CD4-positive, alpha-beta T cell treated with Interleukin-21 for 1 hour (primary cell): ENCODE measurements around the gene SLC35F6.
A peak's percentile ranks its signal among the peaks of the same experiment; 100 is the strongest.
"Not testable (repeated sequence)": the region's sequence is repeated elsewhere in the genome, so short reads cannot be mapped to it uniquely, and the experiment has no call there.

ENCODE experiments used
- DNase-seq: peaks from one replicate; pipeline ENCODE4 v3.0.0-alpha.2; 2020

SLC35F6 gene

GRCh38 chr2:26757873-26758789, 6.0 kb upstream of the SLC35F6 start:
- DNase-seq = no peak

DNA sequence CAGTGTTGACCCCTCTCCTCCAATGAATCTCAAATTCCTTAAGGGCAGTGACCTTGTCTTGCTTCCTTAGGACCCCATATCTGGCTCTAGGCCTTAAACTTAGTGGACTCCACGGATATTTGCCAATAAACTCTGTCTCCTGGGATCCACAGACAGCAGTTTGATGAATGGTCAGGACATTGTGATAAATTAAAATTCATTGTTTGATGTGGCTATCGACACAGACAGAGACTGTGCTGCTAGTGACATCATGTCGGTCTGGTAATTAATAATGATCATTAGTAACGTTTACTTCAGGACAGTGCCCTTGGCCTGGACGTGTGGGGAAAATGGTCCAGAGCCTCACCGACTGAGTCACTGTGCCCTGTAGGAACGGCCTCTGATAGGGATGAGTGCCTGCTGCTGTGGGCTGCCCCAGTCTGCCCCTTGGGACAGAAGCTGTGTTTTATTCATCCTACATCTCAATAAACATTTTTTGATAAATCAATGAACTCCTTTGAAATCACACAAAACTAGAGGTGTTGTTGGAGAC, 5.2 kb upstream of the SLC35F6 start:
- no peak for DNase-seq

GRCh38 chr2:26759845-26760244, 4.2 kb upstream of the SLC35F6 start:
- no peak for DNase-seq

GRCh38 chr2:26760991-26761390, 3.1 kb upstream of the SLC35F6 start:
- DNase-seq = not testable (repeated sequence)

DNA sequence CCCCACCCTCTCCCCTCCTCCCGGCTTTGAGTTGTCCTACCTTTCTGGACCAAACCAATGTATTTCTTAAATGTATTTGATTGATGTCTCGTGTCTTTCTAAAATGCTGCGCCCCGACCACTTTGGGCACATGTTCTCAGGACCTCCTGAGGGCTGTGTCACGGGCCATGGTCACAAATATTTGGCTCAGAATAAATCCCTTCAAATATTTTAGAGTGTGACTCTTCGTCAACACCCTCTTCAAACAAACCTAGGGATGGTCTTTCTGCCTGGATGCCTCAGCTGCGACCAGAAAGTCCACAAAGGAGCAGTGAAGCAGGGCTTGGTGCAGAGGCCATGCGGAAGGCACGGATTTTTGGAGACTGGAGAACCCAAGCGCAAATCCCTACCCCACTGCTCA, 1.1 kb upstream of the SLC35F6 start:
- no peak for DNase-seq

DNA sequence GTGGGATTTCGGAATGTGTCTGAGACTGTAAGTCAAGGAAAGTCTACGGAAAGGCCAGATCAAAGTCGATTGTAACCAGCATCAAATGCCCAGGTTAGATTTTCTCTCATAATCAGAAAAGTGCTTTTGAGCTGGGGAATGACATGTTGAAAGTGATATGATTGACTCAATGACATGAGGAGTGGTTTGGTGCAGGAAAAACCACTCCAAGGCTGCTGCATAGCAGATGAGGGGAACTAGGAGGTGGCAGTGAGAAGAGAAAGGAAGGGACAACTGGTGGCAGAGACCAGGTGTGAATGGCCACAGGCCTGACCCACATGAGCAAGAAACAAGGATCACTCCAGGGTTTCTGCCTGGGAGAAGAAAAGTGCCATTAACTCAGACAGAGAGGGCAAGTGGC, 822 bp downstream of the SLC35F6 start:
- DNase-seq = no peak

DNA sequence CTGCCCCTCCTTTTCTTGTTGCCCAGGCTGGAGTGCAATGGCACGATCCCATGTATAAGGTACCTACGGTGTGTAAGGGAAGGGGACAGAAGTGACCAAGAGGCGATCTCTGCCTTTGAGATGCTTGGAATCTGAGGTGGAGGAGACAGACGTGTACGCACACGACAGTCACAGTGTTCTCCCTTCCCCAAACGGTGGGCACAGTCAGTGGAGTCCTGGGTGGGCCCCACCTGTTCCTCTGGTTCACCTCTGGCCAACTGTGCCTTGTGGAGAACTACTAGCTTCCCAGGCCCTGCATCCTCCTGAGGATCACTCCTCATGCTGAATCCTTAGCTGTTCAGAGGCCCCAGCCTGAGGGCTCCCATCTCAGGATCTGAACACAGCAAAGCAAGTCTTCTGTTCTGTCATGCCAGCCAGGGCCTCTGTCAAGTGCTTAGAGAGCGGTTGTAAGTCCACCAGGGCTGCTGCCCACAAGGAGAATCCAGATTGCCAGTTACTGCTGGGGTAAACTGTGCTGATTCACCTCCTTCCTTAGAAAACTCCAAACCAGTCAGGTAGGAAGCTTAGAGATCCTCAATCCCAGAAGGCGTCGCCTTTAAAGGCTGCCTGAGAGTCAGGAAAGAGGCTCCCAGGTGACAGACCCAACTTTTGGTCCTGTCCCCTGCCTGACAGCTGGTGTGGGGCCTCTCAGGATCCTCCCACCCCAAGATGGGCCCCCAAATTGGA, 1.6 kb downstream of the SLC35F6 start:
- DNase-seq = no peak

GRCh38 chr2:26767129-26767528, 3.0 kb downstream of the SLC35F6 start:
- DNase-seq = no peak

DNA sequence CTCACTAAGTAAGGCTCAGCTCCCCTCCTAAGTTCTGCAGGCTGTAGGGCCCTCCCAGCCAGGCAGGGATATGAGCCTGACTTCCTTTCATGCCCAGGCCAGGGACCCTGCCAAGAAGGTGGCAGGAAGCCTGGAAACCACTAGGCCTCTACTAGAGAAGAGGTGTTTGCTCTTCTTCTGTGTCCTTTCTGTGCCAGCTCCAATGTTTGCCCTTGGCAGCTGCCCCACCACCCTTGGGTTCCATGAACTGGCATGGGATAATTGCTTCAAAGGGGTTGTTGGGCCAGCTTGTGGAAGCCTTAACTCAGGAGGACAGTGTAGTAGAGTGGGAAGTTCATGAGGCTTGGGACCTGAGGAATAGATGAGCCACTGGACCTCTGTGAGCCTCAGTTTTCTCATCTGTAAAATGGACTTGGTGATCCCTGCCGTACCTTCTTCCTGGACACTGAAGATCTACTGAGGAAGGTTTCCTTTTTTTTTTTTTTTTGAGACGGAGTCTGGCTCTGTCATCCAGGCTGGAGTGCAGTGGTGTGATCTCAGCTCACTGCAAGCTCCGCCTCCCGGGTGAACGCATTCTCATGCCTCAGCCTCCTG, 3.9 kb downstream of the SLC35F6 start:
- no peak for DNase-seq

DNA sequence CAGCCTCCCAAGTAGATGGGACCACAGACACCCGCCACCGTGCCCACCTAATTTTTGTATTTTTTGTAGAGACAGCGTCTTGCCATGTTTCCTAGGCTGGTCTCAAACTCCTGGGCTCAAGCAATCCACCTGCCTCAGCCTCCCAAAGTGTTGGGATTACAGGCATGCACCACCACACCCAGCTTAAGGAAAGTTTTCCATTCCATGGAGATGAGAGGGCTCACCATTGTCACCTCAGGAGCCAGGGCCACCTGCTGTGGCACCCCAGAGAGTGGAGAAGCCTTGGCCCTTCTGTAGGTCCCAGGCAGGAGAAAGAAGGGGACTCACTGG, 4.6 kb downstream of the SLC35F6 start:
- DNase-seq = no peak

GRCh38 chr2:26769089-26769761, 5.1 kb downstream of the SLC35F6 start:
- peak; percentile 40 for DNase-seq

- DNase-seq = peak; percentile 45
These were observed 7.0 kb downstream of the SLC35F6 start for GRCh38 chr2:26770986-26771586.

GRCh38 chr2:26772064-26773001, 8.2 kb downstream of the SLC35F6 start:
- peak; percentile 35 for DNase-seq

- no peak for DNase-seq
These were observed 12.2 kb downstream of the SLC35F6 start for GRCh38 chr2:26776195-26776800.

DNA sequence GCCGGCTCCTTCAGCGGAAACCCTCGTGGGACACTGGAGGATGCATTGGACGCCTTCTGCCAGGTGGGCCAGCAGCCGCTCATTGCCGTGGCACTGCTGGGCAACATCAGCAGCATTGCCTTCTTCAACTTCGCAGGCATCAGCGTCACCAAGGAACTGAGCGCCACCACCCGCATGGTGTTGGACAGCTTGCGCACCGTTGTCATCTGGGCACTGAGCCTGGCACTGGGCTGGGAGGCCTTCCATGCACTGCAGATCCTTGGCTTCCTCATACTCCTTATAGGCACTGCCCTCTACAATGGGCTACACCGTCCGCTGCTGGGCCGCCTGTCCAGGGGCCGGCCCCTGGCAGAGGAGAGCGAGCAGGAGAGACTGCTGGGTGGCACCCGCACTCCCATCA, 14.0 kb downstream of the SLC35F6 start:
- no peak for DNase-seq

DNA sequence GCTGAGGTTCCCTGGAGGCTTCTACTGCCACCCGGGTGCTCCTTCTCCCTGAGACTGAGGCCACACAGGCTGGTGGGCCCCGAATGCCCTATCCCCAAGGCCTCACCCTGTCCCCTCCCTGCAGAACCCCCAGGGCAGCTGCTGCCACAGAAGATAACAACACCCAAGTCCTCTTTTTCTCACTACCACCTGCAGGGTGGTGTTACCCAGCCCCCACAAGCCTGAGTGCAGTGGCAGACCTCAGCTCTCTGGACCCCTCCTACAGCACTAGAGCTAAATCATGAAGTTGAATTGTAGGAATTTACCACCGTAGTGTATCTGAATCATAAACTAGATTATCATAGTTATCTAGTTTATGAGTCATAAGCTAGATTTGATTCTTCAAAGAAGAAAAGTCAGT, 14.4 kb downstream of the SLC35F6 start:
- no peak for DNase-seq

GRCh38 chr2:26780203-26780760, 16.2 kb downstream of the SLC35F6 start:
- DNase-seq = no peak

GRCh38 chr2:26782876-26783704, 19.0 kb downstream of the SLC35F6 start:
- DNase-seq = no peak

DNA sequence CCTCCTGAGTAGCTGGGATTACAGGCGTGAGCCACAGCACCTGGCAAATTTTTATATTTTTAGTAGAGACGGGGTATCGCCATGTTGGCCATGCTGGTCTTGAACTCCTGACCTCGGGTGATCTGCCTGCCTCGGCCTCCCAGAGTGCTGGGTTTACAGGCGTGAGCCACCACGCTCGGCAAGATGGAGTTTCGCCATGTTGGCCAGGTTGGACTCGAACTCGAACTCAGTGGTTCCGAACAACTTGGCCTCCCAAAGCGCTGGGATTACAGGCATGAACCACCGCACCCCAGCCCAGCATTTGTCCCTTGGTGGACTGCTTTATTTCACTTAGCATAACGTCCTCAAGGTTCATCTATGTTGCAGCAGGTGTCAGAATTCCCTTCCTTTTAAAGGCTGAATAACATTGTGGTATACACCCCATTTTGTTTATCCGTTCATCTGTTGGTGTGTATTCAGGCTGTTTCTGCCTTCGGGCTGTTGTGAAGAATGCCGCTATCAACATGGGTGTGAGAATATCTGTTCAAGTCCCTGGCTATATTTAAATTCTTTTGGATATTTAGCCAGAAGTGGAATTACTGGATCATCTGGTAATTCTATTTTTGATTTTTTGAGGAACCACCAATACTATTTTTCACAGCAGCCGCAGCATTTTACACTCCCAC, 20.6 kb downstream of the SLC35F6 start:
- DNase-seq = no peak
